ENCODE data around the gene HIRA. TPM values are rescaled to one million over a fixed set of nuclear protein-coding genes. Genes with fewer than 3 reads are reported as not detected.
A peak's percentile ranks its signal among the peaks of the same experiment; 100 is the strongest.

The HIRA gene
- total and polyA plus RNA-seq, 9 of the 15 experiments (the other 6 are each of a cell fraction or from before 2014, with no cell fraction given): 0.96 to 132 (median 58.4) TPM

DNA sequence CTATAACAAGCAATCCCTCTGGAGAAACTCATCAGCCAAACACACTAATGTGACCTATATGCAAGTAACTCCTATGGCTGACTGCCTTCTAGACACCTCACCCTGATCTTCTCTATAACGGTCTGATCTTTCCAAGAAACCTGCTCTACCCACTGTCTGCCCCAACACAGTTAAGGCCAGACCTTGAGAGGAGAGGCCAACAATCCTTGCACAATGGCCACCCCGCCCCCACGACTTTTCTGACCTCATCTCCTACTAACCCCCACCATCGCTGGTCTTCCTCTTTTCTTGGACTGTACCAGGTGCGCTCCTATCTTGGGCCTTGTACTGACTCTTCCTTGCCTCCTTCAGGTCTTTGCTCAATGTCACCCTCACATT, 12.5 kb downstream of the HIRA start (continued):
- TF ChIP-seq, protein P1, sequence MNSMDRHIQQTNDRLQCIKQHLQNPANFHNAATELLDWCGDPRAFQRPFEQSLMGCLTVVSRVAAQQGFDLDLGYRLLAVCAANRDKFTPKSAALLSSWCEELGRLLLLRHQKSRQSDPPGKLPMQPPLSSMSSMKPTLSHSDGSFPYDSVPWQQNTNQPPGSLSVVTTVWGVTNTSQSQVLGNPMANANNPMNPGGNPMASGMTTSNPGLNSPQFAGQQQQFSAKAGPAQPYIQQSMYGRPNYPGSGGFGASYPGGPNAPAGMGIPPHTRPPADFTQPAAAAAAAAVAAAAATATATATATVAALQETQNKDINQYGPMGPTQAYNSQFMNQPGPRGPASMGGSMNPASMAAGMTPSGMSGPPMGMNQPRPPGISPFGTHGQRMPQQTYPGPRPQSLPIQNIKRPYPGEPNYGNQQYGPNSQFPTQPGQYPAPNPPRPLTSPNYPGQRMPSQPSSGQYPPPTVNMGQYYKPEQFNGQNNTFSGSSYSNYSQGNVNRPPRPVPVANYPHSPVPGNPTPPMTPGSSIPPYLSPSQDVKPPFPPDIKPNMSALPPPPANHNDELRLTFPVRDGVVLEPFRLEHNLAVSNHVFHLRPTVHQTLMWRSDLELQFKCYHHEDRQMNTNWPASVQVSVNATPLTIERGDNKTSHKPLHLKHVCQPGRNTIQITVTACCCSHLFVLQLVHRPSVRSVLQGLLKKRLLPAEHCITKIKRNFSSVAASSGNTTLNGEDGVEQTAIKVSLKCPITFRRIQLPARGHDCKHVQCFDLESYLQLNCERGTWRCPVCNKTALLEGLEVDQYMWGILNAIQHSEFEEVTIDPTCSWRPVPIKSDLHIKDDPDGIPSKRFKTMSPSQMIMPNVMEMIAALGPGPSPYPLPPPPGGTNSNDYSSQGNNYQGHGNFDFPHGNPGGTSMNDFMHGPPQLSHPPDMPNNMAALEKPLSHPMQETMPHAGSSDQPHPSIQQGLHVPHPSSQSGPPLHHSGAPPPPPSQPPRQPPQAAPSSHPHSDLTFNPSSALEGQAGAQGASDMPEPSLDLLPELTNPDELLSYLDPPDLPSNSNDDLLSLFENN (IDR thresholded peaks at IDR 0.05; ENCODE audit: low read depth in 2 of 2, low read length in 2 of 2): peak in 1 of 2 experiments; percentile 74; a peak in 2 of 4 replicates
- no peak for TF ChIP-seq NR2F6 (CRISPR knock-in tag; IDR thresholded peaks at IDR 0.05)
- no peak for TF ChIP-seq TRIM25 (IDR thresholded peaks at IDR 0.05; ENCODE audit: borderline replicate concordance)
- TF ChIP-seq ZFPM2 (CRISPR knock-in tag; IDR thresholded peaks at IDR 0.05): no peak
- TF ChIP-seq, protein P2, sequence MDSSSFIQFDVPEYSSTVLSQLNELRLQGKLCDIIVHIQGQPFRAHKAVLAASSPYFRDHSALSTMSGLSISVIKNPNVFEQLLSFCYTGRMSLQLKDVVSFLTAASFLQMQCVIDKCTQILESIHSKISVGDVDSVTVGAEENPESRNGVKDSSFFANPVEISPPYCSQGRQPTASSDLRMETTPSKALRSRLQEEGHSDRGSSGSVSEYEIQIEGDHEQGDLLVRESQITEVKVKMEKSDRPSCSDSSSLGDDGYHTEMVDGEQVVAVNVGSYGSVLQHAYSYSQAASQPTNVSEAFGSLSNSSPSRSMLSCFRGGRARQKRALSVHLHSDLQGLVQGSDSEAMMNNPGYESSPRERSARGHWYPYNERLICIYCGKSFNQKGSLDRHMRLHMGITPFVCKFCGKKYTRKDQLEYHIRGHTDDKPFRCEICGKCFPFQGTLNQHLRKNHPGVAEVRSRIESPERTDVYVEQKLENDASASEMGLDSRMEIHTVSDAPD (CRISPR knock-in tag; IDR thresholded peaks at IDR 0.05): no peak
- TF ChIP-seq ZNF224 (CRISPR knock-in tag; IDR thresholded peaks at IDR 0.05): no peak
- no peak for TF ChIP-seq BRF1 (IDR thresholded peaks at IDR 0.05; ENCODE audit: borderline replicate concordance, extremely low read depth, insufficient read length)
- no peak for TF ChIP-seq SRSF9 (IDR thresholded peaks at IDR 0.05; ENCODE audit: borderline replicate concordance, low read depth, low read length)
- TF ChIP-seq HMG20B (CRISPR knock-in tag; IDR thresholded peaks at IDR 0.05): no peak
- 0 out of 2 replicates have a peak, but pooled peaks have one; percentile 48 for TF ChIP-seq ZKSCAN8 (CRISPR knock-in tag; IDR thresholded peaks at IDR 0.05)
- TF ChIP-seq CHD1 (IDR thresholded peaks at IDR 0.05; ENCODE audit: low read length): peak; percentile 2
- TF ChIP-seq FOXP1 (CRISPR knock-in tag; IDR thresholded peaks at IDR 0.05): no peak
- no peak for TF ChIP-seq IFI16 (CRISPR knock-in tag; IDR thresholded peaks at IDR 0.05)
- no peak for TF ChIP-seq BMI1 (IDR thresholded peaks at IDR 0.05; ENCODE audit: low read length)
- no peak for TF ChIP-seq CREM (IDR thresholded peaks at IDR 0.05; ENCODE audit: low read depth)
- no peak for TF ChIP-seq TAF15 (IDR thresholded peaks at IDR 0.05; ENCODE audit: low read depth, low read length)
- TF ChIP-seq CBX1 (IDR thresholded peaks at IDR 0.05; ENCODE audit: low read depth): no peak
- no peak for TF ChIP-seq XRCC3 (IDR thresholded peaks at IDR 0.05)
- TF ChIP-seq CCAR2 (IDR thresholded peaks at IDR 0.05; ENCODE audit: low read depth, low read length): peak; percentile 39; the same call in 1 of the 2 replicates
- TF ChIP-seq CEBPB (tag; IDR thresholded peaks at IDR 0.05): peak; percentile 100
- no peak for TF ChIP-seq LCOR (CRISPR knock-in tag; IDR thresholded peaks at IDR 0.05)
- no peak for TF ChIP-seq FOXP4 (CRISPR knock-in tag; IDR thresholded peaks at IDR 0.05; ENCODE audit: borderline replicate concordance)
- no peak for TF ChIP-seq ZBTB17 (CRISPR knock-in tag; IDR thresholded peaks at IDR 0.05)
